HG03571 (cell line): ENCODE results near the gene ENO4.

ENCODE experiments used
- ATAC-seq: cut with Tn5 transposase; IDR thresholded peaks from one replicate; pipeline ENCODE4 v1.9.1; 2021; ENCODE audit not compliant: unreplicated experiment

Gene ENO4

DNA sequence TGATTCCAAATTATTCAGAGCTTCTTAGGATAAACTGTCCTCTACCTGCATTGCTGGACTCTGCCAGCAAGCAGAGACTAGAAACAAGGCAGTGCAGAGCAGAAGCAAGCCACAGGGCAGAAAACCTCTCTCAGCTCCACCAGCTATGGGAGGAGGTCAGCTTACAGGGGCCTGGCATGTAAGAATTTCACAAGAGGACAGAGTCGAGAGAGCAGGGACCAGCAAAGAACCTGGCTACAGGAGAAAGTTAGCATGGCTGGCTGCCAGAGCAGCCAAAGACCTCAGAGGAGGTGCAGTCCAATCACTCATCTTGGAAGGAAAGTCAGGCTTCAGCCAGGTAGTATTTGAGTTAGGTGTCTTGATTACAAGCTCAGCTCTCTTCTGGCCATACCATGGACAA lies 62.9 kb downstream of the ENO4 start:
- ATAC-seq, result no peak

DNA sequence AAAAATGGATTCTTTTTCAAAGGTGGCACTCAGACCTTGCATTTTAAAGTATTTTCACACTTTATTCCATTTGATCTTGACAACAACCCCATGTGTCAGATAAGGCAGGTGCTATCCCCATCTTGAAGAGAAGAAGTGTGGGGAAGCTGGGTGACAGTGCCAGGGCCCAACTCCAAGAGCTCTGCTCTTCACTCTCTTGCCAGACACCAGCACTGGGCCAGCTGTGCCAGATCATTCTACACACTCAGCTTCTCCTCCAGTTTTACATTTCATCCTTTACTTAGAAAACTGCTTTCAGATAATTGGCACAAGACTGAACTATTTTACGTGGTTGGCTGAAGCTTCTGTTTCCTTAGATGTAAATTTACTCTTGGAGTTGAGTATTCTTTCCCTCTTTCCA lies 64.4 kb downstream of the ENO4 start:
- ATAC-seq, result no peak

DNA sequence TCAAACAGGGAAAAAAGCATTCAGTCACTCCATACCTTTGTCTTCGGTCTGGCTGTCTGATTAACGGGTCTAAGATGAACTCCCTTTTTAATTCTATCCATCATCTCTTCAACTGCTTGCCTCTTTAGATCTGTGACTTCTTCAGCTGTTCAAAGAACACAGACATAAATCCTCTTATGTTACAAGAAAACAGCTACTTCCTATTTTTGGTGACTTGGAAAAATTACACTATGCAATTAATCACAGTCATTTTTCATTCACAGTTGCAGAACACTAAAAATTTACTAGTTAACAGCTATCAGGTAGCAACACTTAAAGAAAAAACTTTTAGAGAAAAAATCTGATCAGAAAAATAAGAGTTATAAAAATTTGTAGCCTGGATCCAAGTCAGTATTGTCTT lies 66.0 kb downstream of the ENO4 start:
- ATAC-seq, result no peak

DNA sequence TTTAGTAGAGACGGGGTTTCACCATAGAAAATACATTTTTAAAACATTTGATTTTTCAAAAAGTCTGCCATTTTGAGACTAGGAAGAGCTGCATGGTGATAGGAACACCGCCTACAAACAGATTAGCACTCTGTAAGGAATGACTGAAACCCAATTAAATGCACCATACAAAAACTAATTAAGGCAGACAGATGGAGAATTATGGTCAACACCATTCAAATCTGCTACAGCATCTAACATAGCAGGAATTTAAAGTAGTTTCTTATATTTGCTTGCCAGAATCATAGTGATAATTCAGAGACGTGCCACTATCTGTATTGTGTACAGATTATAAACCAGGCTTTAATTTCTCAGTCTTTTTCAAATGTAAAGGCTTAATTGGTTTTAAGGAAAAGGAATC lies 68.2 kb downstream of the ENO4 start:
- no peak for ATAC-seq

DNA sequence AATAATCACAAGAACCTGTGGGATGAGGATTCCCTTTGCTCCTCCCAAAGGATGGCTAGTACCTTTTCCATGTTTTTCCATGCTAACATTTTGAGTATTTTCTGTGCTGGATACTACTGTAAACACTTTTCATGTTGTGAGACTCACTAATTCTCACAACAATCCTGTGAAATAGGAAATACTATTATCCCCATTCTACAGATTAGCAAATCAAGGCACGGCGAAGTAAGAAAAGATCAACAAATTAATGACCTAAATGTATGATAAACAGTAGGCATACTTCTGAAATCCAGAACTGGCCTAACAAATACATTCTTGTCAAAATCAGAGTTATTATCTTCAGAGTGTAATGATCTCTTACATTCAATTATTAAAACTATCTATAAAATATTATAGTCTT lies 69.3 kb downstream of the ENO4 start:
- ATAC-seq, result no peak

DNA sequence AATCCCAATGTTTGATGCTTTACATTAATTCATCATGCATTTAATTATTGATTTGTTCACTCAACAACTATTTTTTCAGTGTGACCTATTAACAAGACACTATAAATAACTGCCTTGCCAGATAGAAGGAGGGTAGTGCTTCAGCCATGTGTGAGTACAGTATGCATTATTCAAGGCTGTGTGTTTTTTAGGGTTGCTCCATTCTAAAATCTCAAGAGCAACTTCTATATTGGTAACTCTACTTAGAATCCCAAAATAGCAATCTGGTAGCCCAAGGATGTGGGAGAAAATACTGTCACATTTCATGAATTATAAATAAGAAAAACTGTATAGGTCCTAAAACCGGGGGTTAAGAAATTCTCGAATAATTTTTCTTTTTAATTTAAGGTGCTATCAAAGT lies 69.9 kb downstream of the ENO4 start:
- ATAC-seq, result no peak

DNA sequence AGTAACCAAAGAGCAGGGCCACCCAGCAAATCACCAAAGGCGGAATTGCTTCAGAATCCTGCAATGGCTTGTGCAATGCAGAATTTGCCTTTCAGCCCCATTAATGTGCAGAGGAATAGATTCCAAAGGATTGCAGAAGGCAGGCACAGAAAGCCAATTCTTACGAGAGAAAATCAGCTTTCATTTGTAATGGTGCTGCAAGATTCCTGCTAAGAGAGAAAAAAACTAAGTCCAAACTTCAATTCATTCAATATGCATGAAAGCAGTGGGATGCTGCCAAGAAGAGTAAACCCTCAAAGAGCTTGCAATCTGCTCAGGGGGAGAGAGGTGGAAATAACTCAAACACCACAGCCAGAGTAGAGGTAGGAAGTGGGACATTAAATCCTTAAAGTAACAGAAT lies 70.4 kb downstream of the ENO4 start:
- ATAC-seq, result no peak

DNA sequence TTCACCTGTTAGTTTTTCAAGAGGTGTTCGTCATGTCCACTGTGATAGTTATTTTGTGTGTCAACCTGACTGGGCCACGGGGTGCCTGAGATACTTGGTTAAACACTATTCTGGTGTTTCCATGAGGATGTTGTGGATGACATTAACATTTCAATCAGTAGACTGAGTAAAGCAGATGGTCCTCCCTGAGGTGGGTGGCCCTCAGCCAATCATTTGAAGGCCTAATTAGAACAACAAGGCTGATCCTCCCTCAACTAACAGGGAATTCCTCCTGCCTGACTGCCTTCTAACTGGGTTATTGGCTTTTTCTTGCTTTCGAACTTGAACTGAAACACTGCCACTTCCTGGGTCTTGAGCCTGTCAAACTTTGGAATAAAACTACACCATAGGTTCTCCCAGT lies 75.8 kb downstream of the ENO4 start:
- no peak for ATAC-seq

DNA sequence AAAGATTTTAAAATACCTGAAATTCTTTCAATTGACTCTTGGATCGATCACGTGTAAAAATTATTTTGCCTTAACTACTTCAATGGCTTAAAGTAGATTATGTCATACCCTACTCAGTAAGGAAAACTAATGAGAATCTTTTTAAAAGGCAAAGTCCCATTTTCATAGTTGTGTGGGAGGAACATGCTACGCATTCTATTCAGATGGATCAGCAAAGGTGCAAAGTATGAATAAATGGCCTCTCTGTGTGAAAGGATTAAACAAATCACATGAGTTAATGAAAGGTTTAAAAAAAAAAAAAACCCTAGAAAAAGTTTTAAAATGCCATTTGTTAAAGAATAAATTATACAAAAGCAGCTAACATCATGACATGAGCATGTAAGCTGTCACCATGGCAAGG lies 77.1 kb downstream of the ENO4 start:
- no peak for ATAC-seq

DNA sequence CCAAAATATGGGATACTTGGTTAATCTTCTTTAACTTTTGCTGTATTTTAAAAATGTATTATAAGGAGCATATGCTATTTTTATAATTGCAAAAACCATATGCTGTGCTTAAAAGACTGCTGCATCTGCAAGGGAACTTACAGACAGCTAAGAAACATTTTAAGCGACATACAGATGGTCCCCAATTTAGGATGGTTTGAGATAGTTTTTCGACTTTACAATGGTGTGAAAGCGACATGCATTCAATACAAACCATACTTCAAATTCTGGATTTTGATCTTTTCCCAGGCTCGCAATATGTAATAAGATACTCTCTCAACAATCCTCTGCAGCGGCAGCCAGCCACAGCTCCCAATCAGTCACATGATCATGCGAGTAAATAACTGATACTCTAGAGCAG lies 82.5 kb downstream of the ENO4 start:
- ATAC-seq, result no peak
